ENCODE results near the gene ZFHX3.

The ZFHX3 gene

GRCh38 chr16:72937916-72938794, 109.8 kb downstream of the ZFHX3 start:
- Histone ChIP-seq H3K4me1 (ENCODE audit: control insufficient read depth in 1 of 2, insufficient read depth in 1 of 2, low read depth in 1 of 2, low read length in 1 of 2) (peaks cover 0 to 3% of the 10 kb centered on the region in 2 experiments), H3K27me3 (peaks cover 12% of the 10 kb centered on the region), H3K36me3 (no peaks in the 10 kb centered on the region), H3K4me3 (ENCODE audit: low read depth in 1 of 2, low read length in 1 of 2) (no peak overlapping the region), H3K9me3 (no peaks in the 10 kb centered on the region), H3K27ac (no peak overlapping the region)
- TF ChIP-seq CTCF (IDR thresholded peaks at IDR 0.05) = no peak

- no peaks in the 10 kb centered on the region for H3K36me3 ChIP-seq
- TF ChIP-seq CTCF (IDR thresholded peaks at IDR 0.05) = no peak
- H3K4me3 ChIP-seq (ENCODE audit: low read depth in 1 of 2, low read length in 1 of 2) = no peak overlapping the region
- peaks cover 3 to 10% of the 10 kb centered on the region in 2 experiments for H3K4me1 ChIP-seq (ENCODE audit: control insufficient read depth in 1 of 2, insufficient read depth in 1 of 2, low read depth in 1 of 2, low read length in 1 of 2)
- H3K9me3 ChIP-seq = no peaks in the 10 kb centered on the region
- H3K27ac ChIP-seq = no peak overlapping the region
- peaks cover 12% of the 10 kb centered on the region for H3K27me3 ChIP-seq
Measured at GRCh38 chr16:72937360-72937759, 110.6 kb downstream of the ZFHX3 start.

- no peak for TF ChIP-seq CTCF (IDR thresholded peaks at IDR 0.05)
- Histone ChIP-seq H3K27ac (no peak overlapping the region), H3K9me3 (no peaks in the 10 kb centered on the region), H3K36me3 (no peaks in the 10 kb centered on the region), H3K27me3 (peaks cover 12% of the 10 kb centered on the region), H3K4me3 (ENCODE audit: low read depth in 1 of 2, low read length in 1 of 2) (no peak overlapping the region), H3K4me1 (ENCODE audit: control insufficient read depth in 1 of 2, insufficient read depth in 1 of 2, low read depth in 1 of 2, low read length in 1 of 2) (peaks cover 12 to 19% of the 10 kb centered on the region in 2 experiments)
Measured at GRCh38 chr16:72936408-72936807, 111.5 kb downstream of the ZFHX3 start.

GRCh38 chr16:72935896-72936295, 112.0 kb downstream of the ZFHX3 start:
- Histone ChIP-seq H3K9me3 (no peaks in the 10 kb centered on the region), H3K27ac (no peak overlapping the region), H3K4me1 (ENCODE audit: control insufficient read depth in 1 of 2, insufficient read depth in 1 of 2, low read depth in 1 of 2, low read length in 1 of 2) (peaks cover 17 to 24% of the 10 kb centered on the region in 2 experiments), H3K27me3 (peaks cover 12% of the 10 kb centered on the region), H3K36me3 (no peaks in the 10 kb centered on the region), H3K4me3 (ENCODE audit: low read depth in 1 of 2, low read length in 1 of 2) (no peak overlapping the region)
- no peak for TF ChIP-seq CTCF (IDR thresholded peaks at IDR 0.05)

GRCh38 chr16:72934636-72935403, 113.1 kb downstream of the ZFHX3 start:
- Histone ChIP-seq H3K4me1 (ENCODE audit: control insufficient read depth in 1 of 2, insufficient read depth in 1 of 2, low read depth in 1 of 2, low read length in 1 of 2) (peaks cover 21 to 32% of the 10 kb centered on the region in 2 experiments), H3K4me3 (ENCODE audit: low read depth in 1 of 2, low read length in 1 of 2) (no peak overlapping the region)

More at GRCh38 chr16:72934636-72935403, 113.1 kb downstream of the ZFHX3 start:
- no peak overlapping the region for H3K27ac ChIP-seq
- H3K36me3 ChIP-seq = no peaks in the 10 kb centered on the region
- TF ChIP-seq CTCF (IDR thresholded peaks at IDR 0.05) = no peak
- no peaks in the 10 kb centered on the region for H3K9me3 ChIP-seq
- peaks cover 12% of the 10 kb centered on the region for H3K27me3 ChIP-seq
